ENCODE measurements around the gene ASPSCR1.
"Not testable (repeated sequence)": the region's sequence is repeated elsewhere in the genome, so short reads cannot be mapped to it uniquely, and the experiment has no call there.

The ASPSCR1 gene

GRCh38 chr17:81973432-81973831 is 4.0 kb upstream of the ASPSCR1 start:
- Histone ChIP-seq H3K36me3 (ENCODE audit: control insufficient read depth in 2 of 2, insufficient read depth in 2 of 2, low read length in 2 of 2) (no peaks in the 10 kb centered on the region), H3K27ac (ENCODE audit: low read depth in 2 of 2, low read length in 2 of 2) (no peak overlapping the region), H3K4me3 (ENCODE audit: low read length in 2 of 2) (no peak overlapping the region), H3K4me1 (ENCODE audit: control insufficient read depth in 2 of 2, insufficient read depth in 2 of 2, low read length in 2 of 2) (peaks cover 7 to 10% of the 10 kb centered on the region in 2 donors), H3K27me3 (ENCODE audit: control insufficient read depth in 2 of 2, insufficient read depth in 2 of 2, low read length in 2 of 2) (peaks cover 0 to 11% of the 10 kb centered on the region in 2 donors), H3K9ac (ENCODE audit: low read depth in 1 of 2, low read length in 2 of 2) (no peak overlapping the region), H3K9me3 (ENCODE audit: control insufficient read depth in 2 of 2, low read length in 2 of 2) (no peaks in the 10 kb centered on the region)

- H3K36me3 ChIP-seq (ENCODE audit: control insufficient read depth in 2 of 2, insufficient read depth in 2 of 2, low read length in 2 of 2), result peaks cover 0 to 8% of the 10 kb centered on the region in 2 donors
- H3K9me3 ChIP-seq (ENCODE audit: control insufficient read depth in 2 of 2, low read length in 2 of 2), result no peaks in the 10 kb centered on the region
- peak overlapping the region; percentile 83 to 85 for H3K9ac ChIP-seq (ENCODE audit: low read depth in 1 of 2, low read length in 2 of 2)
- peaks cover 10% of the 10 kb centered on the region in 2 donors for H3K4me1 ChIP-seq (ENCODE audit: control insufficient read depth in 2 of 2, insufficient read depth in 2 of 2, low read length in 2 of 2)
- H3K4me3 ChIP-seq (ENCODE audit: low read length in 2 of 2), result peak overlapping the region; percentile 83 to 84
- H3K27me3 ChIP-seq (ENCODE audit: control insufficient read depth in 2 of 2, insufficient read depth in 2 of 2, low read length in 2 of 2), result no peaks in the 10 kb centered on the region
- H3K27ac ChIP-seq (ENCODE audit: low read depth in 2 of 2, low read length in 2 of 2), result peak overlapping the region; percentile 50 to 88
These were observed 858 bp upstream of the ASPSCR1 start for GRCh38 chr17:81976332-81977210.

- Histone ChIP-seq H3K9me3 (ENCODE audit: control insufficient read depth in 2 of 2, low read length in 2 of 2) (no peaks in the 10 kb centered on the region), H3K4me1 (ENCODE audit: control insufficient read depth in 2 of 2, insufficient read depth in 2 of 2, low read length in 2 of 2) (peaks cover 10% of the 10 kb centered on the region in 2 donors), H3K9ac (ENCODE audit: low read depth in 1 of 2, low read length in 2 of 2) (peak overlapping the region in 1 of 2 donors; percentile 3), H3K4me3 (ENCODE audit: low read length in 2 of 2) (peak overlapping the region in 1 of 2 donors; percentile 81), H3K27ac (ENCODE audit: low read depth in 2 of 2, low read length in 2 of 2) (no peak overlapping the region), H3K27me3 (ENCODE audit: control insufficient read depth in 2 of 2, insufficient read depth in 2 of 2, low read length in 2 of 2) (no peaks in the 10 kb centered on the region), H3K36me3 (ENCODE audit: control insufficient read depth in 2 of 2, insufficient read depth in 2 of 2, low read length in 2 of 2) (peaks cover 0 to 10% of the 10 kb centered on the region in 2 donors)
These were observed 1.3 kb downstream of the ASPSCR1 start for GRCh38 chr17:81978524-81979298.

DNA sequence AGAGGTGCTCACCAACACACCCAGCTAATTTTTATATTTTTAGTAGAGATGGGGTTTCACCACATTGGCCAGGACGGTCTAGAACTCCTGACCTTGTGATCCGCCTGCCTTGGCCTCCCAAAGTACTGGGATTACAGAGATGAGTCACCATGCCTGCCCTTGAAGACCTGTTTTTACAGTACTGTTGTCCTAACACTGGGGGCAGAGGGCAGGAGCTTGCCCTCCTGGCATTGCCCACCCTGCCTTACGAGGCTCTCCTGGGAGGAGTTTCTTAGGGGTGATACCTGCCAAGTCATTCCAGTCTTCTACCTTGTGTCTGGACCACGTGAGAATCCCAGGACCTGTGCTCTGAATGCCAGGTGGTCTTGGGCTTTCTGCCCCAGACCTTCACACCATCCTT is 2.7 kb downstream of the ASPSCR1 start:
- peaks cover 4 to 14% of the 10 kb centered on the region in 2 donors for H3K36me3 ChIP-seq (ENCODE audit: control insufficient read depth in 2 of 2, insufficient read depth in 2 of 2, low read length in 2 of 2)
- no peaks in the 10 kb centered on the region for H3K27me3 ChIP-seq (ENCODE audit: control insufficient read depth in 2 of 2, insufficient read depth in 2 of 2, low read length in 2 of 2)
- peaks cover 10% of the 10 kb centered on the region in 2 donors for H3K4me1 ChIP-seq (ENCODE audit: control insufficient read depth in 2 of 2, insufficient read depth in 2 of 2, low read length in 2 of 2)
- no peak overlapping the region for H3K9ac ChIP-seq (ENCODE audit: low read depth in 1 of 2, low read length in 2 of 2)
- H3K4me3 ChIP-seq (ENCODE audit: low read length in 2 of 2), result no peak overlapping the region
- H3K27ac ChIP-seq (ENCODE audit: low read depth in 2 of 2, low read length in 2 of 2), result no peak overlapping the region
- H3K9me3 ChIP-seq (ENCODE audit: control insufficient read depth in 2 of 2, low read length in 2 of 2), result no peaks in the 10 kb centered on the region

- Histone ChIP-seq H3K27ac (ENCODE audit: low read depth in 2 of 2, low read length in 2 of 2) (no peak overlapping the region), H3K4me1 (ENCODE audit: control insufficient read depth in 2 of 2, insufficient read depth in 2 of 2, low read length in 2 of 2) (peaks cover 10% of the 10 kb centered on the region in 2 donors), H3K9ac (ENCODE audit: low read depth in 1 of 2, low read length in 2 of 2) (no peak overlapping the region), H3K4me3 (ENCODE audit: low read length in 2 of 2) (no peak overlapping the region), H3K27me3 (ENCODE audit: control insufficient read depth in 2 of 2, insufficient read depth in 2 of 2, low read length in 2 of 2) (no peaks in the 10 kb centered on the region), H3K9me3 (ENCODE audit: control insufficient read depth in 2 of 2, low read length in 2 of 2) (no peaks in the 10 kb centered on the region), H3K36me3 (ENCODE audit: control insufficient read depth in 2 of 2, insufficient read depth in 2 of 2, low read length in 2 of 2) (peaks cover 10 to 21% of the 10 kb centered on the region in 2 donors)
These were observed 3.4 kb downstream of the ASPSCR1 start for GRCh38 chr17:81980707-81981343.

DNA sequence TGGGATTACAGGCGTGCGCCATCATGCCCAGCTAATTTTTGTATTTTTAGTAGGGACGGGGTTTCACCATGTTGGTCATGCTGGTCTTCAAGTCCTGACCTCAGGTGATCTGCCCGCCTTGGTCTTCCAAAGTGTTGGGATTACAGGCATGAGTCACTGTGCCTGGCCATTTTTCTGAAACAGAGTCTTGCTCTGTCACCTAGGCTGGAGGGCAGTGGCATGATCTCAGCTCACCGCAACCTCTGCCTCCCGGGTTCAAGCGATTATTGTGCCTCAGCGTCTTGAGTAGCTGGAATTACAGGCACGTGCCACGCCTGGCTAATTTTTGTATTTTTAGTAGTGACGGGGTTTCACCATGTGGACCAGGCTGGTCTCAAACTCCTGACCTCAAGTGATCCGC is 4.1 kb downstream of the ASPSCR1 start:
- H3K4me1 ChIP-seq (ENCODE audit: control insufficient read depth in 2 of 2, insufficient read depth in 2 of 2, low read length in 2 of 2); H3K27ac ChIP-seq (ENCODE audit: low read depth in 2 of 2, low read length in 2 of 2); H3K27me3 ChIP-seq (ENCODE audit: control insufficient read depth in 2 of 2, insufficient read depth in 2 of 2, low read length in 2 of 2); H3K4me3 ChIP-seq (ENCODE audit: low read length in 2 of 2); H3K9ac ChIP-seq (ENCODE audit: low read depth in 1 of 2, low read length in 2 of 2); H3K9me3 ChIP-seq (ENCODE audit: control insufficient read depth in 2 of 2, low read length in 2 of 2): not testable (repeated sequence)
- peaks cover 15 to 24% of the 10 kb centered on the region in 2 donors for H3K36me3 ChIP-seq (ENCODE audit: control insufficient read depth in 2 of 2, insufficient read depth in 2 of 2, low read length in 2 of 2)

DNA sequence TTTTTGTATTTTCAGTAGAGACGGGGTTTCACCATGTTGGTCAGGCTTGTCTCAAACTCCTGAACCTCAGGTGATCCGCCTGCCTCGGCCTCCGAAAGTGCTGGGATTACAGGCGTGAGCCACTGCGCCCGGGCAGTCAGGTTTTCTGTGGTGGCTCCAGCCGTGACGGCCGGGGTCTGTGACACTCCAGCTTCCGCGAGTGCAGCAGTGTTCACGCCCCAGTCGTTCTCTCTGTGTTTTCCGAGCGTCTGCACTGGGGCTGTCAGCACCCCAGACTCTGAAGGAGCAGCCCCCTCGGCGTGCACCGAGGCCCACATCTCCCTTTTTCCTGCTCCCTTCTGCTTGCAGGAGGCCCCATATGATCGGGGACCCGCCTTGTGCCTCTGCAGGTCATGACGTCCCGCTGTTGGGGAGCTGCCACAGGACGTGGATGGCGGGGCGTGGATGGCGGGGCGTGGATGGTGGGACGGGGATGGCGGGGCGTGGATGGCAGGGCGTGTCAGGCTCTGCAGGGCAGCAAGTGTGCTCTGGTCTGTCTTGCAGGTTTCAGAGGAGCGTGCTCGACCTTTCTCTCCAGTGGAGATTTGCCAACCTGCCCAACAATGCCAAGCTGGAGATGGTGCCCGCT is 5.7 kb downstream of the ASPSCR1 start:
- H3K9me3 ChIP-seq (ENCODE audit: control insufficient read depth in 2 of 2, low read length in 2 of 2), result no peaks in the 10 kb centered on the region
- no peaks in the 10 kb centered on the region for H3K27me3 ChIP-seq (ENCODE audit: control insufficient read depth in 2 of 2, insufficient read depth in 2 of 2, low read length in 2 of 2)
- peaks cover 3 to 4% of the 10 kb centered on the region in 2 donors for H3K4me1 ChIP-seq (ENCODE audit: control insufficient read depth in 2 of 2, insufficient read depth in 2 of 2, low read length in 2 of 2)
- no peak overlapping the region for H3K27ac ChIP-seq (ENCODE audit: low read depth in 2 of 2, low read length in 2 of 2)
- no peak overlapping the region for H3K9ac ChIP-seq (ENCODE audit: low read depth in 1 of 2, low read length in 2 of 2)
- peaks cover 17 to 24% of the 10 kb centered on the region in 2 donors for H3K36me3 ChIP-seq (ENCODE audit: control insufficient read depth in 2 of 2, insufficient read depth in 2 of 2, low read length in 2 of 2)
- no peak overlapping the region for H3K4me3 ChIP-seq (ENCODE audit: low read length in 2 of 2)

DNA sequence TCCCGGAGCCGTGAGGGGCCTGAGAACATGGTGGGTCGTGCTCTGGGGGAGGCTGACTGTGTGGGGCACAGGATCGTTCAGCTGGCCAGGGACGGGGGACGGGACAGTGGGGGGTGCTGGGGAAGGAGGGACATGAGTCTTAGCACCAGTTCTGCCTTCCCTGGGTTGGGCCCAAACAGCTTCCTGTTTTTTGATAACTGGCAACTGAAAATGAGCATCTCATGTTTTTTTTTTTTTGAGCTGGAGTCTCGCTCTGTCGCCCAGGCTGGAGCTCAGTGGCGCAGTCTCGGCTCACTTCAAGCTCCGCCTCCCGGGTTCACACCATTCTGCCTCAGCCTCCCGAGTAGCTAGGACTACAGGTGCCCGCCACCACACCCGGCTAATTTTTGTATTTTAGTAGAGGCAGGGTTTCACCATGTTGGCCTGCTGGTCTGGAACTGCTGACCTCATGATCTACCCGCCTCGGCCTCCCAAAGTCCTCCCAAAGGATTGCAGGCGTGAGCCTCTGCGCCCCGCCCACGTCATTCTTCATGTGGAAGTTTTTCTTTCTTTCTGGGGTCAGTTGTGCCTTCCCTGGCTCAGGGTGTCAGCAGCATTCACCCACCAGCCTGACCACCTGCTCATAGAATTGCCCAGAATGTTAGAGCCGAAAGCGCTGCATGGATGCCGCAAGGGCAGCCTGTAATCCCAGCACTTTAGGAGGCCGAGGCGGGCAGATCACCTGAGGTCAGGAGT is 6.4 kb downstream of the ASPSCR1 start:
- H3K36me3 ChIP-seq (ENCODE audit: control insufficient read depth in 2 of 2, insufficient read depth in 2 of 2, low read length in 2 of 2), result peaks cover 17 to 24% of the 10 kb centered on the region in 2 donors
- no peaks in the 10 kb centered on the region for H3K4me1 ChIP-seq (ENCODE audit: control insufficient read depth in 2 of 2, insufficient read depth in 2 of 2, low read length in 2 of 2)
- H3K27ac ChIP-seq (ENCODE audit: low read depth in 2 of 2, low read length in 2 of 2), result no peak overlapping the region
- no peaks in the 10 kb centered on the region for H3K9me3 ChIP-seq (ENCODE audit: control insufficient read depth in 2 of 2, low read length in 2 of 2)
- no peak overlapping the region for H3K4me3 ChIP-seq (ENCODE audit: low read length in 2 of 2)
- no peak overlapping the region for H3K9ac ChIP-seq (ENCODE audit: low read depth in 1 of 2, low read length in 2 of 2)
- H3K27me3 ChIP-seq (ENCODE audit: control insufficient read depth in 2 of 2, insufficient read depth in 2 of 2, low read length in 2 of 2), result no peaks in the 10 kb centered on the region

GRCh38 chr17:81984773-81985410 is 7.5 kb downstream of the ASPSCR1 start:
- H3K9ac ChIP-seq (ENCODE audit: low read depth in 1 of 2, low read length in 2 of 2), result no peak overlapping the region
- no peaks in the 10 kb centered on the region for H3K27me3 ChIP-seq (ENCODE audit: control insufficient read depth in 2 of 2, insufficient read depth in 2 of 2, low read length in 2 of 2)
- H3K4me3 ChIP-seq (ENCODE audit: low read length in 2 of 2), result no peak overlapping the region
- H3K9me3 ChIP-seq (ENCODE audit: control insufficient read depth in 2 of 2, low read length in 2 of 2), result no peaks in the 10 kb centered on the region
- H3K27ac ChIP-seq (ENCODE audit: low read depth in 2 of 2, low read length in 2 of 2), result no peak overlapping the region
- H3K36me3 ChIP-seq (ENCODE audit: control insufficient read depth in 2 of 2, insufficient read depth in 2 of 2, low read length in 2 of 2), result peaks cover 17 to 24% of the 10 kb centered on the region in 2 donors
- H3K4me1 ChIP-seq (ENCODE audit: control insufficient read depth in 2 of 2, insufficient read depth in 2 of 2, low read length in 2 of 2), result no peaks in the 10 kb centered on the region

All from mucosa of rectum (tissue), 2 donors.